ENCODE measurements around the gene DISP3.

The DISP3 gene

DNA sequence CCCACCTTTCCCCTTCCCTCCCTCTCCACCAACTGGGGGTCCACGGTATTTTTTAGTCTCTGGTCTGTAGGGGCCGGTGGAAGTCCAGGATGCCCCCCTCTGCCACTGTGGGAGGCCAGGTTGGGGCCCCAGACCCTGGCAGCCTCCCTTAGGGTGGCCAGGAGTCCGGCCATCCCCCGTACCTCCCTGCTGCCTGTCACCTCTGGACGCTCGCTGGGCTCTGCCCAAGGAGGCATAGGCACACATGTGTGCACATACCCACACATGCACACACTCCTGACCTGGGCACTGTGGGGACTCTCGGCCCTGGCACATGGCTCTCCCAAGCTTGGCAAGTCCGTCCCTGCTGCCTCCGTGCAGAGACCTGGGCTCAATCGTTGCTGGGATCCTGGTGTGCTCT lies 53.0 kb downstream of the DISP3 start:
- no peak for DNase-seq

DNA sequence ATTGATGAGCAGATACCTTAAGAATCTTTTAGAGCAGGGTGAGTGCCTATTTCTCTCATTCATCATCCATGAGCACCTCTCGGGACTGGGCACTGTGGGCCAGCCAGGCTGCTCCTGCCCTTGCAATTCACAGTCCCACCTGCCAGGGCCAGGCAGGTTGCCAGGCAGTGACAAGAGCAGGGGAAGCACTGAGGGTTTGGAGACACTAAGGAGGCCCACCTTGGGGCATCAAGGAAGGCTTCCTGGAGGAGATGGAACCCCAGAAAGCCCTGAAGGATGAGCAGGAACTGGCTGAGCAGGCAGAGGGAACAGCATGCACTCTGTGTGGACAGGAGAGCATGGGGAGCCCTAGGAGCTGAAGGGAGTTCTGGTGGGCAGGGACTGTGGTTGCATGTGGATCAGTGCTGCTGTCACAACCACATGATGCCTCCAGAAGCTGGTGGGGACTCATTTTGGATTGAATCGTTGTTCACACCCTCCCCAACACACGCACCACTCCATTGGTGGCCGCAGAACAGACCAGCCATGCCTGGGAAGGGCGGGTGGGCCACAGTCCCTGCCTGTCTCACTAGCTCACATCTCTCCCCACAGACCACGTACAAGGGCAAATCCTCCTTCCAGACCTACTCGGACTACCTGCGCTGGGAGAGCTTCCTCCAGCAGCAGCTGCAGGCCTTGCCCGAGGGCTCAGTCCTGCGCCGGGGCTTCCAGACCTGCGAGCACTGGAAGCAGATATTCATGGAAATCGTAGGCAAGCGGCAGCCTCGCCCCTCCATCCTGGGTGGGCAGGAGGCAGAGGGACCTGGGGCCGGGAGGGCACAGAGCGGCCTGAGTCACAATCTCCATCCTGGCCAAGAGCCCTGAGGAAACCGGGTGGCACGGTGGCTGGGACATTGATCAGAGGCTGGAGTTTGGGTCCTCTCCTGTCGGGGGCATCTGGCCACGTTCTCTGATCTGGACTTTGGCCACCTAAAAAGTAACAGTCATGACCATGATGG lies 55.1 kb downstream of the DISP3 start:
- no peak for DNase-seq

DNA sequence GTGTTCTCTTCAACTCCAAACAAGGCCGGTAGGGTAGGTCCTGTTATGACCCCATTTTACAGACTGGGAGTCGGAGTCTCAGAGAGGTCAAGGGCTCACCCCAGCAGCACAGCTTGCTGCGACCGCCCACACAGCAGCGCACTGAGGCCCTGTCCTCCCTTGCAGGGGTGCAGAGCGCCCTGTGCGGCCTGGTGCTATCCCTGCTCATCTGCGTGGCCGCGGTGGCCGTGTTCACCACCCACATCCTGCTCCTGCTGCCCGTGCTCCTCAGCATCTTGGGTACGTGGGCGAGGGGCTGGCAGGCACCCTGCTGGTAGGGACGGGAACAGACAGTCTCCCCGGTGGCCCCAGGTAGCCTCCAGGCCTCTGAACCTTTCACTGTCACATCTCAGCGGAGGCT lies 55.9 kb downstream of the DISP3 start:
- no peak for DNase-seq

DNA sequence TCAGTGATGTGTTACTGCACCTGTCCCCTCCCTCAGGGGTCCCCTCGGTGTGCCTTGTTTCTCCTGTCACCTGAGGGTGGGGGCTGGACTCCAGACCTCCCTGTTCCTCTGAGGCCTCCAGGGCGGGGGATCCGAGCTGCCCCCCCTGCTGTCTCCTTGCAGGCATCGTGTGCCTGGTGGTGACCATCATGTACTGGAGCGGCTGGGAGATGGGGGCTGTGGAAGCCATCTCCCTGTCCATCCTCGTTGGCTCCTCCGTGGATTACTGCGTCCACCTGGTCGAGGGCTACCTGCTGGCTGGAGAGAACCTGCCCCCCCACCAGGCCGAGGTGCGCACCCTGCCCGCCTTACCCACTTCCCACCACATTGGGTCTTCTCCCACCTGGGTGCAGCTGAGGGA lies 56.4 kb downstream of the DISP3 start:
- no peak for DNase-seq

DNA sequence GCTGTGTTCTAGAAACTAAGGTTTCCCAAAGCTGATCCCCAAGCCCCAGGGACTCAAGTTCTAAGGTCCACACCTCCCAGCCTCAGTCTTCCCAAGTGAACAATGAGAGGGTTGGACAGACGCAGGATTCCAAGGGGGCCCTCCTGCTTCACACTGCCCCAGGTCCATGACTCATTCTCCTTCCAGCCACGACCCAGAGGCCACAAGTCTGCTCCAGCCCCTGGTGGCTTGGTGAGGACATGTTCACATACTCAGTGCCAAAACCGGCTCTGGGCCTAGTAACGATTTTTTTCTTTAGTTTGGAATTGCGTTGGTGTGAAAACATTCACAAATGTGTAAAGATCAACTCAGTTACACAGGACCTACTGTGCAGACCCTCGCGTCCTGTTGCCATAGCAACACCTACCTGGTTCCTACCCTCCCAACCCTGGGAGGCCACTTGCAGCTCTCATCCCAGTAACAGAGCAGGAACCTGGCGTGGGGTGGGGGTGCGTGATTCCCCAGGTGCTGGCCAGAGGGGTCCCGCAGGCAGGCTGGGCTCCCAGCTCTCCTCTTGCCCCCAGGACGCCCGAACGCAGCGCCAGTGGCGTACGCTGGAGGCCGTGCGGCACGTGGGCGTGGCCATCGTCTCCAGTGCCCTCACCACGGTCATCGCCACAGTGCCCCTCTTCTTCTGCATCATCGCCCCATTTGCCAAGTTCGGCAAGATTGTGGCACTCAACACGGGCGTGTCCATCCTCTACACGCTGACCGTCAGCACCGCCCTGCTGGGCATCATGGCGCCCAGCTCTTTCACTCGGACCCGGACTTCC lies 57.0 kb downstream of the DISP3 start:
- DNase-seq, result no peak

DNA sequence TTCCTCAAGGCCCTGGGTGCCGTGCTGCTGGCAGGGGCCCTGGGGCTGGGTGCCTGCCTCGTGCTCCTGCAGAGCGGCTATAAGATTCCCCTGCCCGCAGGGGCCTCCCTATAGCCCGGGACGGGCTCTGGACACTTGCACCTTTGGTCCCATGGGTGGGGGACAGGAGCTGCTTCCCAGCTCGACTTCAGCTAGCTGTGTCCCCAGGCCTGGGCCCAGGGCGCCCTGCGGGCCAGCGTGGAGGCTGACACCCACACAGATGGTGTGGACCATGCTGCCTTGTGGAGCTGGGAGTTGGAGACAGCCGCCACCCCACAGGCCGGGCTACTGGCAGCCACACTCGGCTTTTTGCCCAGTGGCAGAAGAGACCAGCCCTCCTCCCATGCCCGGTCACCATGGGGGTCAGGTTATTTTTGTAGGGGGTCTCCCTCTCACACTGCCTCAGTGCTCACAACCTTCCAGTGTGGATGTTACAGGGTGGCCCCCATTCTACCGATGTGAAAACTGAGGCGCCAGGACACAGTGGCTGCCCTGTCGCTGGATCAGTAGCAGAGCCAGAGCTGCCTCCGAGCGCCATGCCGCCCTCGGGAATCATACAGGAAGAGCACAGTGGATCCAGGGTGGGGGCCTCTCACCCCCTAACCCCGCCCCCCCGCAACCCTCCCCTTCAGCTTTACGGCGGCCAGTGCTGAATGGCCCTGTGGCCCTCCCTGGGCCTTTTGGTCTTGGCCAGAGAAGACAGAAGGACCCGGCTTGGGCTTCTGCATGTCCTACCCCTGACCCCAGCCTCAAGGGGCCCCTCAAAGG lies 57.8 kb downstream of the DISP3 start:
- DNase-seq, result no peak

DNA sequence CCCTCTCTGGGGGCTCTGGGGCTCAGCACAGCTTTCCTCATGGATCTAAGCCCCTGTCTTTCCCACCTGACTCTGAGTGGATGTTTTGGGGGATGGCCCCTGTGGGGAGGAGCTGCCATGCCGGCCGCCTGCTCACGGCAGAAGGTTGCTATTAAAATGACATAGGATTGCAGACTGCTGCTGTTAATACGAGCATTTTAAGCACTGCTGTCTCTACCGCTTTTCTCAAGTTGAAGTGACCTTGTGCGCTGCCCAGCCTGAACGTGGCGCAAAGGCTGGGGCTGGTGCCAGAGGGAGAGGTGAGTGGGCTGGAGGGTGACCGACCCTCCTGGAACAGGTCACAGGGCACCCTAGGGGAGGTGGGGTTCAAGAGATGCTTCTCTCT lies 58.4 kb downstream of the DISP3 start:
- no peak for DNase-seq

DNA sequence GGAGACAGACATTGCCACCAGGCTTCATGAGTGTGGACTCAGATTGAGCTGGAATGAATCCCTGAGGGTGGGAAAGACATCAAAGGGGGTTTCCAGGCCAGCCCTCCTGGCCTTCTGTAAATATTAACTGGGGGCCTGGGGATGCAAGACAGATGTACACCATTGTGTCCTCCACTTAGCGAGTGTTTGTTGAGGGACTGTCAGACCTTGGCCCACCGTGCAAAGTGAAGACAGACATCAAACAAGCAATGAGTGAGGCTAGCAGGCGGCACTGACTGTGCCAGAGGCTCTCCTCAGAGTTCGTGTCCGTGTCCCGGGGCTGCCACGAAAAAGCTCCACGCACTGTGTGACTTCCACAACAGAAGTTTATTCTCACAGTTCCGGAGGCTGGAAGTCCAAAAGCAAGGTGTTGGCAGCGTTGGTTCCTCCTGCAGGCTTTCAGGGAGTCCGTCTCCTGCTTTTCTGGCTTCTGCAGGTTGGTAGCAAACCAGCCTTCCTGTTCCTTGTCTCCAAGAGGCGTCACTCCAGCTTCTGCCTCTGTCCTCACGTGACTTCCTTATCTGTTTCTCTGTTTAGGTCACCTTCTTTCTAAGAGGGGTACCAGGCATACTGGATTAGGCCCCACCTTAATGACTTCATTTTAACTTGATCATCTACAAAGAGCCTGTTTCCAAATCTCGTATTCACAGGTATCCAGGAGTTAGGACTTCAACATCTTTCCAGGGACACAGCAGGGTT lies 59.1 kb downstream of the DISP3 start:
- DNase-seq, result no peak

DNA sequence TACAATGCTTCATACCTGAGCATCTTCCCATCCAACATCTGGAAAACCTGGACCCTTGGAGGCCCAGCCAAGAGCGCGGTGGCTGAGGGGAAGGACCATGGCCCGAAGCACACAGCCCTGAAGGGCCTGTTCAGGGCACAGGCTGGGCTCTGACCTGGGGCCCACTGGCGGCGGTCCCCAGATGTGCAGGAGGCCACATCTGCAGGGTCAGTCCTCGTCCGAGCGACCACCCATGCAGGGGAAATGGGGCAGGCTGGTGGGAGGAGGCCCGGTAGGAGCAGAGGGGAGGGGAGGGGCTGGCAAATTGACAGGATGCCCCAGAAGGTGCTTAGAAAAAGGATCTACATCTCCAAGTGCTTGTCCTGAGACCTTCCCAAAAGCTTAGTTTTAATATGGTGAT lies 59.9 kb downstream of the DISP3 start:
- no peak for DNase-seq

DNA sequence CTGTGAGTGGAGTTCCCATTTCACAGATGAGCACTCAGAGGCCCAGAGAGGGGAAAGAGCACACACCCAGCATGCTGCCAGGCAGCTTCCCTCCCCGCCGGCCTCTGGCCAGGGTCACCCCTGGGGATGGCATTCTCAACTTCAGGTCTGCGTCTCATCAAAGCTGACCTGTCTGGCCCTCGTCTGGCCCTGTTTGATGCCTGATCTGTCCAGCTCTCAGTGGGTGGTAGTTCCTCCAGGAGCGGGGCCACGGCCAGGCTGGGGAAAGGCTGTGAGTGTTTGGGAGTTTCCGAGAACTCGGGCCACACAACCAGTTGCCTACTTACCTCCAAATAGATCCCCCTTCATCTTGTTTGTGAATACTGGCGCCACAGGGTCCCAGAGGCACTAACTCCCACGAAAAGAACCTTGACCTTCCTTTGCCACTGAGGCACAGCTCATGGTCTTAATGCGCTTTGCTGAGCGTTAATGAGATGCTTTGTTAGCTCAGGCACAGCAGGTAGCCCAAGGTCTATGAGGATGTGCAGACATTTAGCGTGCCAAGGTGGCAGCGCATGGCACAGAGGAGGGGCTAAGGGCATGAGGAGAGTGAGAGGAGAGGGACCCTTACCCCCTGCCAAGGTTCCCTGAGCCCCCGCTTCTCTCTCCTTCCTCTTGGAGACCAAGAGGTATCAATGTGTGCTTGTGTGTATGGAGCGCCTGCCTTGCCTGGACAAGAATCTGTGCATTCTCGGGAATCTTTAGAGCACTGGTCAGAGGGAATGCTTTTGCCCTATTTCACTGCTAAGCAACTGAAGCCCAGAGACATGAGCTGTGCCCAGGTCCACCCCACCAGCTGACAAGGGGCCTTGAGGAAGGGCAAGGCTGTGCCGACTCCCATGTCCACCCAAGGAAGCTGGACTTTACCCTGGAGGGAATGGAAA lies 61.2 kb downstream of the DISP3 start:
- DNase-seq, result no peak

DNA sequence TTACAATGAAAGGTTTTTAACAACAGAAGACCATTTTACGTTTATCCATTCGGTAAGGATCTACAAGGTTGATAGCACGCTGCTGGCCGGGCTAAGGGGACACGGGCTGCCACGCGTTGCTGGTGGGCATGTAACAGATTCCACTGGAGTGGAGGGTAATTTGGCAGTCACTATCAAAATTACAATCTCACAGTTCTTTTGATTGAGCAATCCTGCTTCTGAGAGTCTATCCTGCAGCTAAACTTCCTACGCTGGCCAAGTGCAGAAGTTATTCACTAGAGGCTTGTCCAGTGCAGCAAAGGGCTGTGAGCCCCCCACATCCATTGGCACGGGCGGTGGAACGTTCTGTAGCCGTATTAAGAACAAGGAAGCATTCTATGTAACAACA lies 61.8 kb downstream of the DISP3 start:
- no peak for DNase-seq

DNA sequence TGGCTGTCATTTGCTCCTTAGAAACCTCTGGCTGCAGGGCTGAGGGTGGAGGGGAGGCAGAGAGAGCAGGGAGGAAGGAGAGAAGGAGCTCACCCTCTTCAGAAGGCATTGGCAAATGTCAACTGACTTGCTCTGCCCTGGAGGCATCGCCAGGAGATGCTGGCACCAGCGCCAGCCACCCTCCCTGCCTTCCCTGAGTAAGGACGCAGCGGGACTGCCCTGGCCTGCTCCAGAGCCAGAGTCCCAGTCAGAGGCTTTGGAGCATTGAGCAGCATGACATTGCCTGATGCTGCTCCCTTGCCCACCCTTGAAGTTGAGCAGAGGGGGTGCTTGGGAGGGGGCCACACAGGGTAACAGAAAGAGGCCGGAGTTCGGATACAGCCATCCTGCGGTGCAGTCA lies 62.3 kb downstream of the DISP3 start:
- DNase-seq, result no peak

DNA sequence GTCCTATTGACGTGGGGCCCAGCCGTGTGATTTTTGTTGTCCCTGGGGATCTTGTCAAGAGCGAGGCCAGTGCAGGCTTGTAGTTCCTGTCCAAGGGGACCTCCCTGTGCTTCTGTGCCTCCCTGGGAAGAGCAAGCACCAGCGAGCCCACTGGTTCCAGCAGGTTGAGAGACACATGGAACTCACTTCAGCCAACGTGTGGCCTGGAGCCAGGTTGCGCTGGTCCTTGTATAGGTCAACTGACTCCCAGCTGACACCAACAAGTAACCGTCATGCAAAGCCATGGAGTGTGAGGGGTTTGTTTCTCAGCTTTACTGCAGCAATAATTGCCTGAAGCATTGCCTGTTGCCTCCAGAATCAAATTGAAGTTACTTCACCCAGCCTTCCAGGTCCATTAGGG lies 63.0 kb downstream of the DISP3 start:
- no peak for DNase-seq

DNA sequence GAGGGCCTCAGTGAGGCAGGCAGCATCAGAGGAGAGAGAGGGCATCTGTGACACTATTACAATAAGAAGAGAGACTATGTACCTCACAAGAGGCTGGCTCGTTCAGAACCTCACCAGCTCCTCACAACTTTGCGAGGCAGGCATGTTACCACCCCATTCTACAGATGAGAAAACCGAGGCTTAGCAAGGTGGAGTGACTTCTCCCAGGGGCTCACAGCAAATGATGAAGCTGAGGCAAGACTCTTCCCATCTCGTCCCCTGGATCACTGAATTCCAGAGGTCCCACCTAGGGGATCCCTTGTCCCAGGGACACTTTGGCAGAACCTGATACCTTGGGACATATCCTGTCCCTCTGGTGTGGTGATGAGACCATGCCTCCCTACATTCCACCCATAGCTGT lies 64.4 kb downstream of the DISP3 start:
- no peak for DNase-seq

DNA sequence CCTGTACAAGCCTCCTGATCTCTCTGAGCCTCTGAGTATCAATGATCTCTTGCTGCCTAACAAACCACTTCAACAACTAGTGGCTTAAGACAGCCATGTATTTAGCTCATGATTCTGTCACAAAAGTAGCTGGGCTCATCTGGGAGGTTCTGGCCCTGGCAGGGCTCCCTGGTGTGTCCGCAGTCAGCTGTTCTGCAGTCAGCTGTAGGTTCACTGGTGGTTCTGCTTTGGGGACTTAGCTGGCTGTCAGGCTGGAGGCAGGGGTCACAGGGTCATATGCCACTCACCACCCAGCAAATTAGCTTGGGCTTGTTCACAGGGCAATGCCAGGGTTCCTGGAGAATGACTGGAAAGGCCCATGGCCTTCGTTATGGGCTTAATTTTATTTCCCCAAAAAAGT lies 64.8 kb downstream of the DISP3 start:
- no peak for DNase-seq

DNA sequence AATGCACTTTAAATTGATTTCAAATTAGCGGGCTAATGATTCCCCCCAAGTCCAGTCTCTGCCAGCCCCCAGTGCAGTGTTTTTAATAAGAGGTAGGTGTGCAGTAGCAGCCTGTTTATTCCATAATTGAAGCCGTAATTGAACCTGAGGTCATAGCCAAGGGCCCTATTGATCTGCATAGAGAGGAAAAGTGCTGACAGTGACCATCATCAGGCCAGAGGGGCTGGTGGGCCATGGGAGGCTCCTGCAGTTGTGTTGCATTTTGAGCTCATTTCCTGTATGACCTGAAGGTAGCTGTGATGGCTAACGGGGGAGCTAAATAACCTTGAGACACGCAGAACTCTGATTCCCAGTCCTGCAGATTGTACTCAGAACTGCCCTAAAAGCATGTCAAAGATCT lies 67.5 kb downstream of the DISP3 start:
- DNase-seq, result no peak

DNA sequence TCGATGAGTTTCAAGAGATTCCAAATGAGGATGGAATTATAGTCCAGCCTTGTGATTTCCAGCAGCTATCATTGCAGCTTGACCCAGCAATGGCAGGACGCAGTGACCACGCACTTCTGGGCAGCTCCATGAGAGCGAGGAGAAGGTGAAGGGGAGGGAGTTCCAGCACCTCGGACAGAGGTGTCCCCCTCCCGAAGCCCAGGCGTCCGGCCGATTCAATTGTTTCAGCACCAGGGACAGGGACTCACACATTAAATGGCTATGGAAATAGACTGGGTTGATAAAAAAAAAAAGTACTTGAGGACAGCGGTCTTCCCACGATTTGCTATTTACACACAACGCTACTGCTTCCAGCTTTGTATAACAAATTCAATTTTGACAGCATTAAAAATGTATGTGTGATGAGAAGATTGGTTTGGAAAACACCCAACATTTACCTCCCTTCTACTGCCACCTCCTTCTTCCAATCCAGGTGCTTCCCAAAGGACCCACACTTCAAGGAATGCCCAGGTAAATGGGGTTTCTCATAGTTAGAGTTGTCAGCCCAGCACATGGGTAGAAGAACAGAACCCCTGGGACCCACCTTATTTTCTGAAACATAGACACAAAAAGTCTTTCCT lies 71.8 kb downstream of the DISP3 start:
- DNase-seq, result no peak

DNA sequence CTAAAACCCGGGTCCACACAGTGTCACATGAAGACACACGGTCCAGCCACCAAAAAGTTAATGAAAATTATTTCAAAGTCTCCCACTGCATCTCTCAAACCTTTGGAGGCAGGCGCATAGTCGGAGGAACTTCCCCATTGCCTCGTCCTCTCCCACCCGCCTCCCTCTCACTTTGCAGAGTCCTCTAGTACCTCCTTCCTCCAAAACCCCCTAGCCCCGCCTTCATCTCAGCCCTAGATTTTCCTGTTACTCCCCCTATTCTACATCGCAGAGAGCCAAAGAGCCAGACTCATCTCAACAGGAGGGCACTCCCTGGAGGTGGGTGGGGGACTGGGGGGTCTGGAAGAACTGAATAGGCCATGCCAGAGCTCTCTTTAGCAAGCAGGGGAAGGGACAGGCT lies 79.3 kb downstream of the DISP3 start:
- DNase-seq, result no peak

DNA sequence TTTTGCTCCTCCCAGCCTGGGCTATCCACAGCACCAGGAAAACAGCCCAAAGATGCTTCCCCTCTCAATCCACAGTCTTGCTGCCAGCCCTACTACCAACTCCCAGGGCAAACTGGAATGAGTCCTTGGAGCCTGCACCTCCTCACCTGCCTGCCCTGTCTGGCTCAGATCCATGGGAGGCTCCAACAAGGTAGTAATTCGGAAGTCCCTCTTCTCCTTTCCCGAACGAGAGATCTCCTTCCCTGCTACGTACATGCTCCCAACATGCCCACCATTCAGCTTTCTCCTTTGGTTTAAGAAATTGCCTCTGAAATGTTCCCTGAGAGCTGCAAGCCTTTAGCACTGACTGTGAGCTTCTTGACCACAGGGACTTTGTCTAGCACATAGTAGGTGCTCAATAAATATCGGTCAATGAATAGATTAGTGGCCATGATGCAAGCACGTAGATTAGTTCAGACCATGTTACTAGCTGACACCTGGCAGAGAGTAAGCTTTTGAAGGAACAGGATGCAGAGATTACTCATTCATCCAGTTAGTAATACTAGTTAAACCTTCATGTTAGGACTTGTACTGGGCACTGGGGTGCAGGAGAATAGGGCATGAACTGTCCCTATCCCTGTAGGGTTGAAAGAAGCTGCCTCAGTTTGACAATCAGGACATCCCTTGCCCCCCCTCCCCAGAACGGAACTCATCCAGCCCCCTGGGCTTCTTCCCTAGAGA lies 80.1 kb downstream of the DISP3 start:
- DNase-seq, result no peak

DNA sequence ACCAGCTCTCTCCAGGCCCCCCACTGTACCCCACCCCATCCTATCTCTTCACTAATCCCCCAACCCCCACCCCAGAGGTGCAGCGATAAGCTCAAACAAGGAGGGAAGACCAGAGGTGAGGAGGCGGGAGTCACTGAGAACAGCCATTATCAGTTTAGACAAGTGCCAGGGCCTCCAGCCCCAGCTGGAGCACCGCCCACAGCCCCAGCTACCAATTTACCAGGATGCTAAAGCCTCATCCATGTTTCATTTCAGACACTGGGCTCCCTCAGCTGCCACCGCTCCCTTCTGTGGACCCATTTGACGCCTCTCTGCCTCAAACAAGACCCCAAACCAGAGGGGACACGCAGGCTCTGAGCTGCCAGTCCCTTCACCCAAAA lies 80.6 kb downstream of the DISP3 start:
- no peak for DNase-seq
